AG04449 (cell line): ENCODE measurements around the gene OTOP3.

Experiments used
- CTCF ChIA-PET: fragments of 350-600 bp; formaldehyde crosslinking; extraction: SDS; loops from one replicate; lab custom pipeline; 2021; ENCODE audit warnings: antibody characterized with exemption; lab: Yijun Ruan, JAX
- POLR2A ChIA-PET: fragments of 400-600, 350-600 bp; formaldehyde crosslinking; extraction: SDS; loops from one replicate; lab custom pipeline; 2020; ENCODE audit warnings: antibody characterized with exemption, inconsistent platforms; lab: Yijun Ruan, JAX
- DNase-seq: peaks from one replicate; pipeline ENCODE4 v3.0.0-alpha.2; 2010; ENCODE audit warnings: low read depth, low spot score
- H3K4me3 ChIP-seq: 2 replicates; pipeline ENCODE4 v1.5.1; 2011; ENCODE audit warnings: low read depth, mild to moderate bottlenecking, control low read depth, low read length
- TF ChIP-seq, protein P1 (sequence below): IDR thresholded peaks from one replicate; pipeline ENCODE4 v1.5.1; 2011; ENCODE audit warnings: mild to moderate bottlenecking, moderate library complexity, low read length, control low read depth, inconsistent platforms; ENCODE audit not compliant: insufficient read depth; ENCODE audit errors: missing control alignments

The OTOP3 gene

DNA sequence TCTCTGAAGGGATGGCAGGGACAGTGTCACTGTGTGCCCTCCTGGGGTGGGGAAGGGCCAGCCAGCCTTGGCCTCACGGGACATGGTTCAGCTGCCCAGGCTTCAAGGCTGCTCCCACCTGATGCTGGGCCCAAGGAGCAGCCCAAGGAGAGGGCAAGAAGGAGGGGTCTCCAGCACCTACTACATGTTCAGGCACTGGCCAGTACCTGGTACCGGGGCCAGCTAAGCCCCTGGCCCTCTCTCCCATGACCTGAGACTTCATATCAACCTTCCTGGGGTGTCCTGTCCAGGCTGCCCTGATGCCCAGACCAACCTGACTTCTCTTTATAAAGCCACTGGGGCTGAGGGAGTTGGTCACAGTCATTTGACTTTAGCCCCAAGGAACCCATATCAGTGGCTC lies 13.9 kb upstream of the OTOP3 start:
- TF ChIP-seq, protein P1, sequence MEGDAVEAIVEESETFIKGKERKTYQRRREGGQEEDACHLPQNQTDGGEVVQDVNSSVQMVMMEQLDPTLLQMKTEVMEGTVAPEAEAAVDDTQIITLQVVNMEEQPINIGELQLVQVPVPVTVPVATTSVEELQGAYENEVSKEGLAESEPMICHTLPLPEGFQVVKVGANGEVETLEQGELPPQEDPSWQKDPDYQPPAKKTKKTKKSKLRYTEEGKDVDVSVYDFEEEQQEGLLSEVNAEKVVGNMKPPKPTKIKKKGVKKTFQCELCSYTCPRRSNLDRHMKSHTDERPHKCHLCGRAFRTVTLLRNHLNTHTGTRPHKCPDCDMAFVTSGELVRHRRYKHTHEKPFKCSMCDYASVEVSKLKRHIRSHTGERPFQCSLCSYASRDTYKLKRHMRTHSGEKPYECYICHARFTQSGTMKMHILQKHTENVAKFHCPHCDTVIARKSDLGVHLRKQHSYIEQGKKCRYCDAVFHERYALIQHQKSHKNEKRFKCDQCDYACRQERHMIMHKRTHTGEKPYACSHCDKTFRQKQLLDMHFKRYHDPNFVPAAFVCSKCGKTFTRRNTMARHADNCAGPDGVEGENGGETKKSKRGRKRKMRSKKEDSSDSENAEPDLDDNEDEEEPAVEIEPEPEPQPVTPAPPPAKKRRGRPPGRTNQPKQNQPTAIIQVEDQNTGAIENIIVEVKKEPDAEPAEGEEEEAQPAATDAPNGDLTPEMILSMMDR = no peak
- CTCF ChIA-PET = interaction anchor here (1.0 to 8.5 kb wide), 2 partner anchors 34 to 39 kb away, joined by 6 to 109 read pairs; no protein-coding TSS in a partner anchor
- no peak overlapping the region for H3K4me3 ChIP-seq
- no peak for DNase-seq
- POLR2A ChIA-PET = no interaction called here

- H3K4me3 ChIP-seq = no peak overlapping the region
- DNase-seq = no peak
- TF ChIP-seq, protein P1 = no peak
- ChIA-PET CTCF (interaction anchor here (0.6 to 8.5 kb wide), 5 partner anchors 13 to 188 kb away, joined by 3 to 109 read pairs (median 3); partner anchors contain the start of genes ARMC7 and OTOP3), POLR2A (no interaction called here)
These were observed 13.5 kb upstream of the OTOP3 start for GRCh38 chr17:74922172-74922571.

DNA sequence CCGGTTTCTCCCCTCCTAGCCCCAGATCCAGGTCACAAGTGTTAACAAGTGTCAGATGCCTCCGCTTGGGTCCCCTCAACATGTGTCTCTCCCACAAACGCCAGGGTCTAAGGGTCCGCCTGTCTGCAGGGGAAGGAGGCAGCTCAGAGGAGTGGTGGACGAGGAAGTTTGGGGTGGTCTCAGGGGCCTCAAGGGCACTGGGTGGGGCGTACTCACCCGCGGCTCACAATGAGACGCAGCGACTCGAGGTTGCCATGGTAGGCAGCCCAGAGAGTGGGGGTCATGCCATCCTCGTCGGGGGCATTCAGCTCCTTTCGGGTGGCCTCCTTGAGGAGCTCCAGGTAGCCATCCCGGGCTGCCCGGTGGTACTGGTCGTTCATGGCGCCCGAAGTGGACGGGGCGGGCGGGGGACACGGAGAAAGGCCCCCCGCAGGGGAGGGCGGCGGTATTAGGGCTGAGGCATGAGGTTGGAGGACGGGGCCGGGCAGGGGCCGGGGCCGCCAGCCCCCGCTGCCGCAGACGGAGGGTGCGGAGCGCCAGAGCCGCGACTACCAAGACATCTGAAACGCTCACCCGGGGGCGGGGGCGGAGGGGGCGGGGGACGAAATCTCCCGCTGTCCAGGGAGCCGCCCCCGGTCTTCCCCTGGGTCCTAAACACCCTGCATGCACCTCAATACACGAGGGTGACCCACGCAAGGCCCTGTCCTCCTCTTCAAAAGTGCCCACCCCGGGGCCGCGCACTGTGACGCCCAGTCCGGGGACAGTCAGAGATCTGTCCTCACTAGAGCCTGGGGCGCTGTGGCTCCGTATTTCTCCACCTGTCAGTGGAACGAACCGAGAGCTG lies 12.8 kb upstream of the OTOP3 start, which contains the start of gene USH1G:
Gene USH1G, minus strand, starts transcription at position 562 of the 844 bp plus-strand sequence. Its CDS starts 182 bp downstream, at position 380.
- no peak for DNase-seq
- TF ChIP-seq, protein P1 = no peak
- POLR2A ChIA-PET = no interaction called here
- CTCF ChIA-PET = interaction anchor here (0.6 to 8.5 kb wide), 6 partner anchors 12 to 187 kb away, joined by 3 to 109 read pairs (median 4); partner anchors contain the start of genes ARMC7, MRPL58 and OTOP3
- no peak within 1 kb of the TSS; the same call in 1 of the 2 replicates for H3K4me3 ChIP-seq

DNA sequence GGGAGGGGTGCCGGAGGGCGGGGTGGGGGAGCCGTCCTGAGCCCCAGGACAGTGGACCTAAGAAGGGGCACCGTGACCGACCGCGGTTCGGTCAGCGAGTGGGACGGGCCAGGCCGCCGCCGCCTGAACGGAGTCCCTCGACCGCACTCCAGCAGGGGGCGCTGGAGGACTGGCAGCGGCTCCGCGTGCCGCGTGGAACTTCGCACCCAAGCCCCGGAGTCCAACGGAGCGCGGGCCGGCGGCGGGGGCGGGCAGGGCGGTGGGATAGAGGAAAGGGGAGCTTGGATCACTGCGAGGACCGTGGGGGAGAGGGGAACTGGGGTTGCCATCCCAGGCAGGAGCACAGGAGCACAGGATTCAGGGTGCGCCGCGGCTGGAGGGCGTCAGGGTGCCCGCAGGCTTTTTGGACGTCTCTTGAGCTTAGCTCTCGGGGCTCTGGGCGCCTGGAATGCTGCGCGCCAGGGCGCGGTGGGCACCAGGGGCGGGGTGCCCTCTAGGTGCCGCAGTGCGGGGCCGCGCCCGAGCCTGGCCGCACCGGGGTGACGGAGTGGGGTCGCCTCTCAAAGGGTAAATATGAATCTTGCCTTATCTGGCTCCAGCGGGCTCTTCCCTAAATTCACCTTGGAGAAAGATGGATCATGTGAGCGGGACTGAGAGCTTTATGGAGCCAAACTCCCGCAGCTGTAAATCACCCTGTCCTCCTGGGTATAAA lies 12.0 kb upstream of the OTOP3 start:
- TF ChIP-seq, protein P1 = peak; percentile 83
- ChIA-PET POLR2A (no interaction called here), CTCF (interaction anchor here (0.8 to 8.5 kb wide), 6 partner anchors 13 to 89 kb away, joined by 3 to 109 read pairs (median 4); partner anchors contain the start of gene MRPL58)
- no peak for DNase-seq
- H3K4me3 ChIP-seq = no peak overlapping the region

GRCh38 chr17:74924250-74924948 lies 11.3 kb upstream of the OTOP3 start, which contains the start of gene OTOP2:
Gene OTOP2 (plus strand): TSS chr17:74924273. CDS start chr17:74924633, 360 bp downstream.
- ChIA-PET POLR2A (no interaction called here), CTCF (interaction anchor here (0.8 to 8.5 kb wide), 6 partner anchors 13 to 88 kb away, joined by 3 to 109 read pairs (median 4); partner anchors contain the start of gene MRPL58)
- TF ChIP-seq, protein P1 = no peak
- DNase-seq = no peak
- H3K4me3 ChIP-seq = no peak within 1 kb of the TSS; the same call in 1 of the 2 replicates
